GM06990 (cell line): Measurements from ENCODE around the gene MPZL3.

ENCODE experiments used
- DNase-seq: peaks from one replicate; pipeline ENCODE4 v3.0.0-alpha.2; 2011; ENCODE audit not compliant: insufficient read length; ENCODE audit errors: extremely low read depth
- H3K27me3 ChIP-seq: replicated peaks from 2 replicates; pipeline ENCODE4 v1.6.0; 2011; ENCODE audit warnings: low read length; ENCODE audit not compliant: control insufficient read depth, insufficient read depth
- H3K36me3 ChIP-seq: 2 replicates; pipeline ENCODE4 v1.5.1; 2011; ENCODE audit warnings: low read length; ENCODE audit not compliant: control insufficient read depth, insufficient read depth
- H3K4me3 ChIP-seq: replicated peaks from 2 replicates; pipeline ENCODE4 v1.5.1; 2011; ENCODE audit warnings: low read depth, mild to moderate bottlenecking, control low read depth, low read length
- TF ChIP-seq, protein P1 (sequence below): IDR thresholded peaks from 2 replicates; pipeline ENCODE4 v1.5.1; 2011; ENCODE audit warnings: low read length, control low read depth, mild to moderate bottlenecking, inconsistent platforms; ENCODE audit not compliant: insufficient read depth, poor library complexity, severe bottlenecking

The MPZL3 gene

DNA sequence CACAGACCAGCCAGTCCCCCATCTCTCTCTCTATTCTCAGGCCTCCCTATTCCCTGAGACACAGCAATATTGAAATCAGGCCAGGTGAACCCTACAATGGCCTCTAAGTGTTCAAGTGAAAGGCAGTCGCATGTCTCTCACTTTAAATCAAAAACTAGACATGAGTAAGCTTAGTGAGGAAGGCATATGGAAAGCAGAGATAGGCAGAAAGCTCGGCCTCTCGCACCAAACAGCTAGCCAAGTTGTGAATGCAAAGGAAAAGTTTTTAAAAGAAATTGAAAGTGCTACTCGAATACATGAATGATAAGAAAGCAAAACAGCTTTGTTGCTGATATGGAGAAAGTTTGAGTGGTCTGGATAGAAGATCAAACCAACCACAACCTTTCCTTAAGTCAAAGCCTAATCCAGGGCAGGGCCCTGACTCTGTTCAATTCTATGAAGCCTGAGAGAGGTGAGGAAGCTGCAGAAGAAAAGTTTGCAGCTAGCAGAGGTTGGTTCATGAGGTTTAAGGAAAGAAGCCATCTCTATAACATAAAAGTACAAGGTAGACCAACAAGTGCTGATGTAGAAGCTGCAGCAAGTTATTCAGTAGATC, 31.7 kb upstream of the MPZL3 start:
- TF ChIP-seq, protein P1, sequence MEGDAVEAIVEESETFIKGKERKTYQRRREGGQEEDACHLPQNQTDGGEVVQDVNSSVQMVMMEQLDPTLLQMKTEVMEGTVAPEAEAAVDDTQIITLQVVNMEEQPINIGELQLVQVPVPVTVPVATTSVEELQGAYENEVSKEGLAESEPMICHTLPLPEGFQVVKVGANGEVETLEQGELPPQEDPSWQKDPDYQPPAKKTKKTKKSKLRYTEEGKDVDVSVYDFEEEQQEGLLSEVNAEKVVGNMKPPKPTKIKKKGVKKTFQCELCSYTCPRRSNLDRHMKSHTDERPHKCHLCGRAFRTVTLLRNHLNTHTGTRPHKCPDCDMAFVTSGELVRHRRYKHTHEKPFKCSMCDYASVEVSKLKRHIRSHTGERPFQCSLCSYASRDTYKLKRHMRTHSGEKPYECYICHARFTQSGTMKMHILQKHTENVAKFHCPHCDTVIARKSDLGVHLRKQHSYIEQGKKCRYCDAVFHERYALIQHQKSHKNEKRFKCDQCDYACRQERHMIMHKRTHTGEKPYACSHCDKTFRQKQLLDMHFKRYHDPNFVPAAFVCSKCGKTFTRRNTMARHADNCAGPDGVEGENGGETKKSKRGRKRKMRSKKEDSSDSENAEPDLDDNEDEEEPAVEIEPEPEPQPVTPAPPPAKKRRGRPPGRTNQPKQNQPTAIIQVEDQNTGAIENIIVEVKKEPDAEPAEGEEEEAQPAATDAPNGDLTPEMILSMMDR: no peak
- H3K36me3 ChIP-seq: no peaks in the 10 kb centered on the region
- H3K4me3 ChIP-seq: no peak overlapping the region
- no peak for DNase-seq
- H3K27me3 ChIP-seq: no peaks in the 10 kb centered on the region

DNA sequence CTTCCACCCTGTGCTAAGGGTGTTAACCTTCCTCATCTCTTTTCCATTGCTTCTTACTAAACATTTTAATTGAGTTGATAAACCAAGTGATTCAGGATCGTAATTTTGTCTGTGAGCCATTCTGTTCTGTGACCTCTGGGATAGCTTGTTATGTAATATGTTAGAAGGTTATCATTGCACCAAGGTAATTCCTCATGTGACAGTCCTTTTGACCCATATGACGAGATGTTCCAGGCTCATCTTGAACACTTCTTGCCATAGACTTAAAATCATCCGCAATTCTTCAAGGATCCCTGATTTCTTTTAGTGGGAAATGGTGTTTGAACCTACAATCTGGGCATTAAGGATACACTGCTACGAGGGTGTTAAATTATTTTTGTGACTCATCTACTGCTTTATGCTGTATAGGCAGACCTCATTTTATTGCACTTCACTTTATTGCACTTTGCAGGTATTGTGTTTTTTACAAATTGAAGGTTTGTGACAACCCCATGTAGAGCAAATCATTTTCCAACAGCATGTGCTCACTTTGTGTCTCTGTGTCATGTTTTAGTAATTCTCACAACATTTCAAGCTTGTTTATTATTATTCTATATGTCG, 31.0 kb upstream of the MPZL3 start:
- TF ChIP-seq, protein P1: no peak
- H3K4me3 ChIP-seq: no peak overlapping the region
- DNase-seq: no peak
- no peaks in the 10 kb centered on the region for H3K36me3 ChIP-seq
- H3K27me3 ChIP-seq: no peaks in the 10 kb centered on the region

GRCh38 chr11:118282606-118283005, 30.4 kb upstream of the MPZL3 start:
- TF ChIP-seq, protein P1: no peak
- no peaks in the 10 kb centered on the region for H3K36me3 ChIP-seq
- no peaks in the 10 kb centered on the region for H3K27me3 ChIP-seq
- H3K4me3 ChIP-seq: no peak overlapping the region
- DNase-seq: no peak

DNA sequence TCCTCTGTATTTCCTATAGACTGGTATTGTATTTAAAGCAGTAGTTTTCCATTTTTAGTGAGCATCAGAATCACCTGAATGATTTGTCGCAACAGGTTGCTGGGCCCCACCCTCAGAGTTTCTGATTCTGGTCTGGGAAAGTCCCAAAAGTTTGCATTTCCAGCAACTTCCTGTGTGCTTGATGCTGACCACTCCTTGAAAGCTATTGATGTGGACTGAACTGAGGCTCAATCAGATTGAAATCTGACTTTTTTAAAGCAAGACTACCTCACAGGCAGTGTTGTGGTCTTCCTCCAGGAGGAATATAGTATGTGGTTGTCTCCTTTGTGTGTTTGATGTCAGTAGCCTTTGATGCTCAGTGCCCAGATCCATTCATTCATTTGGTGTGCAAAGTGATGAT, 29.1 kb upstream of the MPZL3 start:
- Histone ChIP-seq H3K36me3 (no peaks in the 10 kb centered on the region), H3K27me3 (no peaks in the 10 kb centered on the region), H3K4me3 (no peak overlapping the region)
- TF ChIP-seq, protein P1: no peak
- no peak for DNase-seq

- Histone ChIP-seq H3K4me3 (no peak overlapping the region), H3K36me3 (no peaks in the 10 kb centered on the region), H3K27me3 (no peaks in the 10 kb centered on the region; the same call in 1 of the 2 replicates)
- DNase-seq: peak; percentile 14
- TF ChIP-seq, protein P1: no peak
Observed at GRCh38 chr11:118277312-118277711, 25.1 kb upstream of the MPZL3 start.
